ENCODE measurements around the gene PRAMEF33. TPM values are rescaled to one million over a fixed set of nuclear protein-coding genes. Genes with fewer than 3 reads are reported as not detected.

Gene PRAMEF33
- total RNA-seq, 120 experiments from 2014 or later: not detected

Other genes starting within 250 kb of the PRAMEF33 start
- not detected for gene PRAMEF27, start 247.0 kb upstream of the PRAMEF33 start, total RNA-seq
- gene HNRNPCL3, start 242.8 kb upstream of the PRAMEF33 start, total RNA-seq: not detected
- gene PRAMEF25, start 232.8 kb upstream of the PRAMEF33 start, total RNA-seq: not detected
- not detected for gene HNRNPCL2, start 186.7 kb upstream of the PRAMEF33 start, total RNA-seq
- gene PRAMEF26, start 147.5 kb upstream of the PRAMEF33 start, total RNA-seq: not detected
- gene HNRNPCL4, start 137.9 kb upstream of the PRAMEF33 start, total RNA-seq: not detected
- not detected for gene PRAMEF9, start 131.7 kb upstream of the PRAMEF33 start, total RNA-seq
- gene PRAMEF13, start 102.1 kb upstream of the PRAMEF33 start, total RNA-seq: not detected
- gene PRAMEF18, start 77.4 kb upstream of the PRAMEF33 start, total RNA-seq: not detected
- not detected for gene PRAMEF5, start 49.3 kb upstream of the PRAMEF33 start, total RNA-seq
- not detected for gene PRAMEF8, start 18.4 kb upstream of the PRAMEF33 start, total RNA-seq
- gene PRAMEF15, start 12.0 kb downstream of the PRAMEF33 start, total RNA-seq: not detected
- not detected for gene PRAMEF14, start 43.6 kb downstream of the PRAMEF33 start, total RNA-seq
- gene PRAMEF19, start 68.4 kb downstream of the PRAMEF33 start, total RNA-seq: not detected
- not detected for gene PRAMEF17, start 86.1 kb downstream of the PRAMEF33 start, total RNA-seq
- not detected for gene PRAMEF20, start 106.9 kb downstream of the PRAMEF33 start, total RNA-seq
- 1 to 10 TPM in 91 of 120 experiments, under 1 TPM in 27, not detected in 2; 0.32 to 4.5 (median 1.3) TPM for gene LRRC38, start 210.5 kb downstream of the PRAMEF33 start, total RNA-seq